ENCODE data around the gene SYNM.

The SYNM gene

GRCh38 chr15:99130765-99131440 lies 26.0 kb downstream of the SYNM start:
- H3K4me3 ChIP-seq (ENCODE audit: control insufficient read depth, low read depth, low read length): no peak overlapping the region
- no peak for TF ChIP-seq CTCF (IDR thresholded peaks at IDR 0.05; ENCODE audit: control insufficient read depth, insufficient read depth, low read depth, low read length, missing control alignments)
- no peak for DNase-seq (ENCODE audit: low read depth)

GRCh38 chr15:99131441-99132023 lies 26.7 kb downstream of the SYNM start:
- DNase-seq (ENCODE audit: low read depth): no peak
- TF ChIP-seq CTCF (IDR thresholded peaks at IDR 0.05; ENCODE audit: control insufficient read depth, insufficient read depth, low read depth, low read length, missing control alignments): no peak
- no peak overlapping the region for H3K4me3 ChIP-seq (ENCODE audit: control insufficient read depth, low read depth, low read length)

GRCh38 chr15:99132122-99132521 lies 27.2 kb downstream of the SYNM start:
- no peak overlapping the region for H3K4me3 ChIP-seq (ENCODE audit: control insufficient read depth, low read depth, low read length)
- no peak for DNase-seq (ENCODE audit: low read depth)

GRCh38 chr15:99132634-99133287 lies 27.9 kb downstream of the SYNM start:
- TF ChIP-seq CTCF (IDR thresholded peaks at IDR 0.05; ENCODE audit: control insufficient read depth, insufficient read depth, low read depth, low read length, missing control alignments): no peak
- no peak for DNase-seq (ENCODE audit: low read depth)

More at GRCh38 chr15:99132122-99132521, 27.2 kb downstream of the SYNM start:
- no peak for TF ChIP-seq CTCF (IDR thresholded peaks at IDR 0.05; ENCODE audit: control insufficient read depth, insufficient read depth, low read depth, low read length, missing control alignments)

GRCh38 chr15:99134317-99134821 lies 29.5 kb downstream of the SYNM start:
- TF ChIP-seq CTCF (IDR thresholded peaks at IDR 0.05; ENCODE audit: control insufficient read depth, insufficient read depth, low read depth, low read length, missing control alignments): no peak
- H3K4me3 ChIP-seq (ENCODE audit: control insufficient read depth, low read depth, low read length): no peak overlapping the region
- DNase-seq (ENCODE audit: low read depth): no peak

More at GRCh38 chr15:99132634-99133287, 27.9 kb downstream of the SYNM start:
- no peak overlapping the region for H3K4me3 ChIP-seq (ENCODE audit: control insufficient read depth, low read depth, low read length)

DNA sequence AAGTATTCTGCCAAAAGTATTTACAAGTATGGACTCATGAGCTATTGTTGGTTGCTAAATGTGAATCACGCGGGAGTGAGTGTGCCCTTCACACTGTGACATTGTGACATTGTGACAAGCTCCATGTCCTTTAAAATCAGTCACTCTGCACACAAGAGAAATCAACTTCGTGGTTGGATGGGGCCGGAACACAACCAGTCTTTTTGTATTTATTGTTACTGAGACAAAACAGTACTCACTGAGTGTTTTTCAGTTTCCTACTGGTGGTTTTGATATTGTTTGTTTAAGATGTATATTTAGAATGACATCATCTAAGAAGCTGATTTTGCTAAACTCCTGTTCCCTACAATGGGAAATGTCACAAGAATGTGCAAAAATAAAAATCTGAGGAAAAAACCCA lies 30.3 kb downstream of the SYNM start:
- no peak for TF ChIP-seq CTCF (IDR thresholded peaks at IDR 0.05; ENCODE audit: control insufficient read depth, insufficient read depth, low read depth, low read length, missing control alignments)
- DNase-seq (ENCODE audit: low read depth): no peak
- no peak overlapping the region for H3K4me3 ChIP-seq (ENCODE audit: control insufficient read depth, low read depth, low read length)
